Measurements from ENCODE around the gene NEDD9.

DNA sequence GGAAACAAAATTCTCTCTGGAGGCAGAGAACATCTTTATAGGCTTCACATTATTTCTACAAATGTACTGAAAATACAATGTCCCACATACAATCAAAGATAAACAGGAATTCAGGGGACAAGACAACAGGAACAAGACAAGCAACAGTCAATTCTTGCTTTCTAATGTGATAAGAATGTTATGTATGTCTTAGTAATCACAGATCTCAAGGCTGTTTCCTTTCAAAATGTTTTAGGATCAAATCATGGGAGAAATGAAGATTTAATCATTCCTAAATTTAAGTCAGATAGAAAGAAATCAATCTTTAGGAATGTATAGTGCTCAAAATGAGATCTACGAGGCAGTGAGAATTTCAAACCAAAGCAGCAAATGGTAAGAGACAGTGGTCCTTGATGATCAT, 32.1 kb downstream of the NEDD9 start:
- TF ChIP-seq, protein P1, sequence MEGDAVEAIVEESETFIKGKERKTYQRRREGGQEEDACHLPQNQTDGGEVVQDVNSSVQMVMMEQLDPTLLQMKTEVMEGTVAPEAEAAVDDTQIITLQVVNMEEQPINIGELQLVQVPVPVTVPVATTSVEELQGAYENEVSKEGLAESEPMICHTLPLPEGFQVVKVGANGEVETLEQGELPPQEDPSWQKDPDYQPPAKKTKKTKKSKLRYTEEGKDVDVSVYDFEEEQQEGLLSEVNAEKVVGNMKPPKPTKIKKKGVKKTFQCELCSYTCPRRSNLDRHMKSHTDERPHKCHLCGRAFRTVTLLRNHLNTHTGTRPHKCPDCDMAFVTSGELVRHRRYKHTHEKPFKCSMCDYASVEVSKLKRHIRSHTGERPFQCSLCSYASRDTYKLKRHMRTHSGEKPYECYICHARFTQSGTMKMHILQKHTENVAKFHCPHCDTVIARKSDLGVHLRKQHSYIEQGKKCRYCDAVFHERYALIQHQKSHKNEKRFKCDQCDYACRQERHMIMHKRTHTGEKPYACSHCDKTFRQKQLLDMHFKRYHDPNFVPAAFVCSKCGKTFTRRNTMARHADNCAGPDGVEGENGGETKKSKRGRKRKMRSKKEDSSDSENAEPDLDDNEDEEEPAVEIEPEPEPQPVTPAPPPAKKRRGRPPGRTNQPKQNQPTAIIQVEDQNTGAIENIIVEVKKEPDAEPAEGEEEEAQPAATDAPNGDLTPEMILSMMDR (IDR thresholded peaks at IDR 0.05; ENCODE audit: low read depth, low read length): no peak
- TF ChIP-seq EZH2phosphoT487 (IDR thresholded peaks at IDR 0.05; ENCODE audit: low read depth): no peak
